ENCODE measurements around the gene LAMA5.

LAMA5 gene

DNA sequence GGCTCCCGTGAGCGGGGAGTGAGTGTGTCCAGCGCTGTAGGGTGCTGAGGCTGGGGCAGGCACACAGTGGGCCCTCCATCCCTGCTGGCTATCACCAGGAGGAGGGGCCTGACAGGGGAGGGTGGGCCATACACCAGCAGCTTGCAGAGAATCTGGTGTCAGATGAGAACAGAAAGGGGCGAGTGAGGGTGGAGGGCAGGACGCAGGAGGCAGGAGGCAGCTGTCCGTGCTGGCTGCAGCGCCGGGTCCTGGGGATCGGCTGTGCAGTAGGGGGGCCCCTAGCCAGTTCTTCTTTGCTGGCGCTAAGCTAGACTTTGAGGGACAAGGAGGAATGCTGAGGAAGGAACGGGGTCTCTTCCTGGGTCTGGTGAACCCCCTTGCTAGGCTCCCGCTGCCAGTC is 41.5 kb upstream of the LAMA5 start:
- no peak for DNase-seq
- H3K36me3 Mint-ChIP-seq (ENCODE audit: low read depth): no peaks in the 10 kb centered on the region
- H3K27ac Mint-ChIP-seq: no peak overlapping the region
- TF ChIP-seq, protein P1, sequence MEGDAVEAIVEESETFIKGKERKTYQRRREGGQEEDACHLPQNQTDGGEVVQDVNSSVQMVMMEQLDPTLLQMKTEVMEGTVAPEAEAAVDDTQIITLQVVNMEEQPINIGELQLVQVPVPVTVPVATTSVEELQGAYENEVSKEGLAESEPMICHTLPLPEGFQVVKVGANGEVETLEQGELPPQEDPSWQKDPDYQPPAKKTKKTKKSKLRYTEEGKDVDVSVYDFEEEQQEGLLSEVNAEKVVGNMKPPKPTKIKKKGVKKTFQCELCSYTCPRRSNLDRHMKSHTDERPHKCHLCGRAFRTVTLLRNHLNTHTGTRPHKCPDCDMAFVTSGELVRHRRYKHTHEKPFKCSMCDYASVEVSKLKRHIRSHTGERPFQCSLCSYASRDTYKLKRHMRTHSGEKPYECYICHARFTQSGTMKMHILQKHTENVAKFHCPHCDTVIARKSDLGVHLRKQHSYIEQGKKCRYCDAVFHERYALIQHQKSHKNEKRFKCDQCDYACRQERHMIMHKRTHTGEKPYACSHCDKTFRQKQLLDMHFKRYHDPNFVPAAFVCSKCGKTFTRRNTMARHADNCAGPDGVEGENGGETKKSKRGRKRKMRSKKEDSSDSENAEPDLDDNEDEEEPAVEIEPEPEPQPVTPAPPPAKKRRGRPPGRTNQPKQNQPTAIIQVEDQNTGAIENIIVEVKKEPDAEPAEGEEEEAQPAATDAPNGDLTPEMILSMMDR (IDR thresholded peaks at IDR 0.05): no peak
- no peaks in the 10 kb centered on the region for H3K9me3 Mint-ChIP-seq
- H3K4me1 Mint-ChIP-seq: peaks cover 25% of the 10 kb centered on the region
- peaks cover 24% of the 10 kb centered on the region for H3K27me3 Mint-ChIP-seq (ENCODE audit: low read depth, poor library complexity)
- H3K4me3 Mint-ChIP-seq: no peak overlapping the region

GRCh38 chr20:62408055-62408454 is 40.9 kb upstream of the LAMA5 start:
- no peaks in the 10 kb centered on the region for H3K36me3 Mint-ChIP-seq (ENCODE audit: low read depth)
- no peak for DNase-seq

GRCh38 chr20:62407221-62407992 is 40.3 kb upstream of the LAMA5 start, which contains the start of gene CABLES2:
Gene CABLES2, minus strand, starts transcription at chr20:62407285. Its CDS starts 9 bp downstream, at chr20:62407276.
- H3K4me3 Mint-ChIP-seq: peak within 1 kb of the TSS; percentile 76
- peak; percentile 93 for DNase-seq
- H3K27ac Mint-ChIP-seq: no peak within 1 kb of the TSS
- H3K4me1 Mint-ChIP-seq: peaks cover 25% of the 10 kb centered on the region
- H3K9me3 Mint-ChIP-seq: no peaks in the 10 kb centered on the region
- H3K27me3 Mint-ChIP-seq (ENCODE audit: low read depth, poor library complexity): peaks cover 24% of the 10 kb centered on the region
- TF ChIP-seq, protein P1 (IDR thresholded peaks at IDR 0.05): no peak
- no peaks in the 10 kb centered on the region for H3K36me3 Mint-ChIP-seq (ENCODE audit: low read depth)

More at GRCh38 chr20:62408055-62408454, 40.9 kb upstream of the LAMA5 start:
- no peak overlapping the region for H3K27ac Mint-ChIP-seq
- H3K4me3 Mint-ChIP-seq: no peak overlapping the region
- peaks cover 24% of the 10 kb centered on the region for H3K27me3 Mint-ChIP-seq (ENCODE audit: low read depth, poor library complexity)
- no peaks in the 10 kb centered on the region for H3K9me3 Mint-ChIP-seq
- TF ChIP-seq, protein P1 (IDR thresholded peaks at IDR 0.05): no peak
- peaks cover 25% of the 10 kb centered on the region for H3K4me1 Mint-ChIP-seq

GRCh38 chr20:62406635-62407176 is 39.6 kb upstream of the LAMA5 start:
- Mint-ChIP-seq H3K9me3 (no peaks in the 10 kb centered on the region), H3K4me3 (peak overlapping the region; percentile 76), H3K27me3 (ENCODE audit: low read depth, poor library complexity) (peaks cover 19% of the 10 kb centered on the region), H3K4me1 (peaks cover 25% of the 10 kb centered on the region), H3K36me3 (ENCODE audit: low read depth) (no peaks in the 10 kb centered on the region), H3K27ac (no peak overlapping the region)
- TF ChIP-seq, protein P1 (IDR thresholded peaks at IDR 0.05): no peak
- DNase-seq: no peak

DNA sequence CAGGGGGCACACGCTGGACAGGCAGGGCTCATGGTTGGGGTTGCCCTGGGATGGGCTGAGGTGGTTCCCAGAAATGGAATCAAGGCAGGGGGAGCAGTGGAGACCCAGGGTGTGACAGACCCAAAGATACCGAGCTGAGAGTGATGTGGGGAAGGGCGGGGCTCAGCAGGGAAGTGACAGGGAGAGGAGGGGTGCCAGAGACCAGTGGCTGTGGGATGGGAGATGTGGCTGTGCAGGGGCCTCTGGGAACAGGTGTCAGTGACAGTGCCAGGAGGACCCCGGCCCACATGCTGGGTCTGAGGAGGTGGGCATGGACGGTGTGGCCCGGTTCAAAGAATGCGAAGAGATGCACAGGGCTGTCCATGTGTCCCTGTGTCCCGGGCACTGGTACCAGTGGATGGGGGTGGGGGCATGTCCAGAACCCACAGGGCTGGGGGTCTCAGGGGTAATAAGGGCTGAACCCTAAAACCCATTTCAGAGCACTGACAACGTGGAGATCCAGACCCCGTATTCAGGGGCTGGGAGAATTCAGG is 38.9 kb upstream of the LAMA5 start:
- H3K4me1 Mint-ChIP-seq: peaks cover 25% of the 10 kb centered on the region
- H3K9me3 Mint-ChIP-seq: no peaks in the 10 kb centered on the region
- DNase-seq: no peak
- H3K4me3 Mint-ChIP-seq: peak overlapping the region; percentile 76
- TF ChIP-seq, protein P1 (IDR thresholded peaks at IDR 0.05): no peak
- H3K27ac Mint-ChIP-seq: no peak overlapping the region
- peaks cover 1% of the 10 kb centered on the region for H3K36me3 Mint-ChIP-seq (ENCODE audit: low read depth)
- peaks cover 20% of the 10 kb centered on the region for H3K27me3 Mint-ChIP-seq (ENCODE audit: low read depth, poor library complexity)
